DOHH2 (cell line): ENCODE data around the gene NCAN.

ENCODE experiments used
- CTCF ChIP-seq: fragments of 200-600 bp; sonication (generic); IDR thresholded peaks from one replicate; pipeline ENCODE4 v1.5.1; 2014; ENCODE audit warnings: antibody characterized with exemption, mild to moderate bottlenecking, low read depth, low read length; ENCODE audit not compliant: poor library complexity, severe bottlenecking
- EZH2phosphoT487 ChIP-seq: fragments of 200-600 bp; sonication (generic); IDR thresholded peaks from 2 replicates; pipeline ENCODE4 v1.6.1; 2017; ENCODE audit warnings: borderline replicate concordance, mild to moderate bottlenecking, antibody characterized with exemption, low read length, moderate library complexity, mixed read lengths

- TF ChIP-seq EZH2phosphoT487 (no peak), CTCF (no peak)
These were observed 7.6 kb upstream of the NCAN start for GRCh38 chr19:19204181-19204580.
